CD4-positive, alpha-beta T cell treated with Interleukin-17A for 4 hours (primary cell): ENCODE measurements around the gene SBNO2.
"Not testable (repeated sequence)": the region's sequence is repeated elsewhere in the genome, so short reads cannot be mapped to it uniquely, and the experiment has no call there.

Experiments
- DNase-seq: peaks from one replicate; pipeline ENCODE4 v3.0.0-alpha.2; 2020; ENCODE audit warnings: mixed read lengths

Gene SBNO2

GRCh38 chr19:1132552-1133383, 41.3 kb downstream of the SBNO2 start:
- DNase-seq: peak; percentile 17

DNA sequence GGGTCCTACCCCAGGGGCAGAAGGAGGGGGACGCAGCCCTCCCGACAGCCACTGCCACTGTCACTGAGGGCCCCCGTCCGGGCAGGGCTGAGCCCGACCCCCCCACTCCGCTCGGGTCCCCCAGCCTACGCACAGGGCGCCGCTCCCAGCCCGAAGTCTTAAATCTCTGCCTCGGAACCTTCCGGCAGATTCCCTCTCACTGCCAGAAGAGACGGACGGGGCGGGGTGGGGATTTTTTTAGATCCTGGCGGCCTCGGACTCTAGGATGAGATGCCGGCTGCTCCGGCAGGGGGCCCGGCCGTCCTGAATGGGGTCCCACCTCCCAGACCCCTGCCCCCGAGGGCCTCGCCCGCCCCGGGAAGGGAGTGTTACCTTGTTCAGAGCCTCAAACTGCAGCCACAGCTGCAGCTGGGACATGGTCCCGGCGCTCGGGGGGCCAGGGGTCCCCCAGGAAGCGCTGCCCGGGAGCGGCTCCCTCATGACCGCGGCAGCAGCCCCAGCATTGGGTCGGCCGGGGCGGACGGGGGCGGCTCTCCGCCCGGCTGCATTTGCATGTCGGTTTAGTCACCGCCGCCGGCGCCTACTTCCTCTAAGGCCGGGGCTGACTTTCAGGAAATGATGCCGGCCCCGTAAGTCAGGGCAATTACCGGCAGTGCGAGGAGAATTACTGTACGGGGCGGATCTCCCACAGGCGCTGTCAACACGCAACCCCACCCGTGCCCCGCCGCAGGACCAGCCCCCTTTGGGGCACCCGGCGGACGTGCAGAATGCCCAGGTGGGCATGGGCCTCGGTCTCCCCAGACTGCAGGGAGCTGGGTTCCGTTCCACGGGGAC, 42.1 kb downstream of the SBNO2 start:
- peak; percentile 90 for DNase-seq

DNA sequence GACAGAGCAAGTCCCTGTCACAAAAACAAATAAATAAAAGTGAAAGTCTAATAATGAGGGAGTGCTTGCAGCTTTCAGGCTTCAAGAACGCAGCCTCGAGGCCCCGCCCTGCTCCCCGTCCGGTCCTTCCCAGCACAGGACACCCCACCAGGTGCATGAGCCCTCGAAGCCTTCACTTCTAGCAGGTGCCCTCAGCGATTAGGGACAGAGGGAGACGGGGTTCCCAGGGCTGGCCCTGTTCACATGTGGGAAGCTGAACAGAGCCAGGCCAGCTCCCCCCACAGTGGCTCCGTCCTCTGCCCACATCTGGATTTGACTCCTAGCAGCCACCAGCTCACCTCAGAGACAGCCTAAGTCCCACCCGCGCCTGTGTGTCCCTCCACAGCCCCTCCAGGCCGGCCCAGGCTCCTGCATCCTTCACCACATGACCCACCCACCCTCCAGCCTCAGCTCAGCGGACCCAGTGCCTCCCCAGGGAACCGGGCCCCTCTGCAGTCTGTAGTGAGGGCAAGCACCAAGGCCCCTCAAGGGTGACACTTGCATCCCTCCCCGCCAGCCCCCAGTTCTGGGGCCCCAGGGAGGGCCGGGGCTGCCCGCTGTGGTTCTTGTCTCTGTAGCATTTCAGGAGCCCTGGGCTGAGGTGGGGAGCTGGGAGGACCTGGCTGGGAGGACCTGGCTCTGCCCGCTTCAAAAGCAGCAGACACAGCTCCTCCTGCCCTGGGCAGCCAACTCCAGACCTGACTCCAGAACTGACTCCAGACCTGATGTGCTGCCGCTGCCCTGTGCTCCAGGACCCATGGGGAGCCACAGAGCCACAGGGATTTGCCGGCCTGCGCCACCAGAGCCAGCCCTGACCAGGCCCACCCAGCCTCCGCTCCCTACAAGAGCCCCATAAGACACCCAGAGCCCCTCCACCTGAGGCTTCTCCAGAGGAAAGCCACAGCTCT, 43.0 kb downstream of the SBNO2 start:
- DNase-seq: peak; percentile 72

DNA sequence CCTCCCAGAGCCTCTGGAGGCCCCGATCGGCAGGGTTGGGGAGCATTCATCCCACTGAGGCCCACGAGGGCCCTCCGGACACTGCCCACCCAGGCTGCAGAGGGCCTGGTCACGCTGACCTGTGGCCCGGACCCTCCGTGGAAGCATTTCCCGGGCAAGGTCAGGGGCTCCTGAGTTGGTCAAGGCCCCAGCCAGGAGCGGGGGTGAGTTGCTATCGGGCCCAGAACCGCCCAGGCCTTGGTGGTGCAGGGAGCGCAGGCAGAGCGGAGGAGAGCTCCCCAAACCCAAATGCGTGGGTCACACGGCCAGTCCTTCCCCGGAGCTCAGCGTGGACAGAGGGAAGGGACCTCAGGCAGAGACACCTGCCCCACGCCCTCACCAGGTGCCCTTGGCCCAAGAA, 44.5 kb downstream of the SBNO2 start:
- no peak for DNase-seq

GRCh38 chr19:1129084-1129483, 45.0 kb downstream of the SBNO2 start:
- DNase-seq: not testable (repeated sequence)

- no peak for DNase-seq
Measured at GRCh38 chr19:1128106-1128505, 46.0 kb downstream of the SBNO2 start.

- DNase-seq: no peak
Measured at GRCh38 chr19:1126984-1127760, 46.9 kb downstream of the SBNO2 start.

GRCh38 chr19:1125601-1126467, 48.2 kb downstream of the SBNO2 start:
- DNase-seq: no peak

DNA sequence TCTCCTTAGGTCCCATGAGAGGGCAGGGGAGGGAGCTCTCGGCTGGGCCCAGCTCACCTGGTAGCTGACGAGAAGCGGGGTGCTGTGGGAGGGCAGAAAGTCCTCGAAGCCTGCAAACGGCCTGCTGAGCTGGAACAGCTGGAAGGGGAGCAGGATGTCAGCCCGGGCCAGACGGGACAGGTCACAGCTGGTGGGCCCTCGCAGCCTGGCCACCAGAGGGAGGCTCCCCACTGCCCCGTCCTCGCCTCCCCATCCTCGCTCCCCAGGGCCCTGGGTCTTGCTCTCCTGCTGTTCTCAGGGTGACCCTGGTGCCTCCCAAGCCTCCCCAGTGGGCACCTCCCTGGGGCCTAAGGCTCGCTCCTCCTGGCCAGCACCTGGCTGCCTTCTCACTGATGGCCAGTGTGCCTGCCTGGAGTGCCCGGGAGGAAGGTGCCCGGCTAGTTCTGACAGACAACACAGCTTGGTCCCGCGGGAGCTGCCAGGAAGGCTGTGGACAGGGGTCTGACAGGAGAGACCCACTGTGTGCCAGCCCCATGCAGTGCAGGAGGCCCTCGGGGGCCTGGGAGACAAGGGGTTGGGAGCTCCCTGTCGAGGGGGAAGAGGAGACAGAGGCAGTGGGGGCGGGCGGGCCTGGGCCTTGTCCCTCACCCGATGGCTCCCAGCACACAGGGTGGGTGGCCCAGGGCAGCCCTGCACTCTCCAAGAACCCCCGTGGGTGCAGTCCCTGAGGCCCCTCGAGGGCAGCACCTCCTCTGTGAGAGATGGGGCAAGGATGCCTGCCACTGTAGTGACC, 50.0 kb downstream of the SBNO2 start:
- DNase-seq: no peak

DNA sequence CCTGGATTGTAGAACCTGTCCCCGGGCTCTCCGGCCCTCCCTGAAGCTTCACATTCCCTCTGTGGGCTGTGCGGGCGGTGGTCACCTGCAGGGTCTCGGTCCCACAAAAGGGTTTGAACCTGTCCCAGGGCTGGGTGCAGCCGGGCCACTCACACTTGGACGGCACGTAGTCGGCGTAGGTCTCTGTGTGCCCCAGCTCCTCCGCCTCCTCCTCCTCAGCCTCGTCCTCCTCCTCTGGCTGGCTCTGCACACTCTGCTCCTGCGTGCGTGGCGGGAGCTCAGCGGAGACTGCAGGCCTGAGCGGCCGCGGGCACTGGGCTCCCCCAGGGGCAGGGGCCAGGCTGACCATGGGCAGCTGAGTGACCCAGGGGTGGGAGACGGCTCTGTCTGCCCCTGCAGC, 50.7 kb downstream of the SBNO2 start:
- DNase-seq: no peak

- DNase-seq: no peak
Measured at GRCh38 chr19:1122972-1123363, 51.1 kb downstream of the SBNO2 start.

DNA sequence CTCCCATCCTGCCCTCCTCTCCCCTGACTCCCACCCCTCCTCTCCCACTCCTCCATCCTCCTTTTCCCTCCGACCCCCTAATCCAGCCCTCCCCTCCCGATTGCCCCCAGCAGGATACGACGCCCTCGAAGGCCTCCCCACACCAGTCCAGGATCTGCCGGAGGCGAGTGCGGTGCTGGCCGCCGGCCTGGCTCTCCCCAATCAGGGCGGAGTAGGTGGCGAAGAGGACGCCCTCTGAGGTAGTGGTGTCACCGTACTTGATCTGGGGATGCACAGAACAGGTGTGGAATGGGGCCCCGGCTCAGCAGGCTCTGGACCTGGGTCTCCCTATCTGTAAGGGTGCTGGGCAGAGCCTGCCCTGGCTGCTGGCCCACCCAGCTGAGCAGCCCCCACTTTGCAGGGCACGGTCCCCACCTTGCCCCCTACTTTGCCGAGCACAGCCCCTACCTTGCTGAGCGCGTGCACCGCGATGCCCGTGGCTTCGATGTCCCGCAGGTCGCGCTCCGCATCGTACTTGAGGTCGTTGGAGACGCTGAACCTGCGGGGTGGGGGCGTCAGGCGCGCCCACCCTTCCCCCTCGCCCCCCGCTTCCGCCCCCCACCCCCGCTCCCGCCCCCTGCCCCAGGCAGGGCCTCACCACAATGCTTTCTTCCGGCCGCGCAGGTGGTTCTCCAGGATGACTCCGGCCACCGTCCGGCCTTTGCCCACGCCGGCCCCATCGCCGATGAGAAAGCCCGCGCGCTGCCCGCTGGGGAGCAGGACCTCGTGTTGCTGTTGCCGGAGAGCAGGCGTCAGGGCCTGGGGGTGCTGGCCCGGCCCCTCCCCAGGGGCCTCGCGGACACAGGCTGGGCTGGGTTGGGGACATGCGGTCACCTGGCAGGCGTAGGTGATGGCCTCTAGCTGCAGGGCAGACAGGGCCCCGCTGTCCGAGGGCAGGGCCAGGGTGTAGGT, 51.8 kb downstream of the SBNO2 start:
- DNase-seq: no peak

DNA sequence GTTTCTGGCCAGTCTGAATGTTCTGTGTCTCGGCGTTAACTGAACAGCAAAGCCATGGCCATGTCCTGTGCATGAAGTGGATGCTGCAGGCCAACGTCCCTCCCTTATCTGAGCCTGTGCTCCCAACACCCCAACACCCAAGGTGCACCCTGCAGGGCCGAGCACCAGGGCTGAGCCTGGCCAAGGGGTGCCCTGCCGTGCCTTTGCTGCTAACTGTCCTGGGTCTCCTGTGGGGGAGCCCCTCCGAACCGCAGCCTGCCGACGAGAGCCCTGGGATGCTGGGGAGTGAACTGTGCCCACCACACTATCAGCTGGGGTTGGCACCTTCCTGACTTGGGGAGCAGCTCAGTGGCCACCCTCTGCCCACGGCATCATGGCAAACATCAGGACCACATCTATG, 52.7 kb downstream of the SBNO2 start:
- no peak for DNase-seq

GRCh38 chr19:1119475-1120217, 54.4 kb downstream of the SBNO2 start:
- no peak for DNase-seq

DNA sequence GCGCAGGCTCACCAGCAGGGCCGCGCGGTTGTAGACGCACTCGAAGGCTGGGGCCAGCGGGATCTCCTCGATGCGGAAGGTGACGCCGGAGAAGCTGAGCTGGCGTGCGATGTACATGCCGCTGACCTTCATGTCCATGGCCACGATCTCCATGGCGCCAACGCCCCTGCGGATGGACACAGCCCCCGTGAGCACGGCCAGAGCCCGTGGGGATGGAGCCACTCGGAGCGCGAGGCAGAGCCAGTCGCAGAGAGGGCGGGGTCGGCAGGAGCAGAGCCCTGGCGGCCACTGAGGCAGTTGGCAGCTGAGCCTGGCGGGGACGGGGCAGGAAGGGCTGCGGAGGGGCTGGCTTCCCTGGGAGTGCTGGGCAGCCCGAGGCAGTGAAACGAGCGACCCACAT, 55.1 kb downstream of the SBNO2 start:
- DNase-seq: no peak

DNA sequence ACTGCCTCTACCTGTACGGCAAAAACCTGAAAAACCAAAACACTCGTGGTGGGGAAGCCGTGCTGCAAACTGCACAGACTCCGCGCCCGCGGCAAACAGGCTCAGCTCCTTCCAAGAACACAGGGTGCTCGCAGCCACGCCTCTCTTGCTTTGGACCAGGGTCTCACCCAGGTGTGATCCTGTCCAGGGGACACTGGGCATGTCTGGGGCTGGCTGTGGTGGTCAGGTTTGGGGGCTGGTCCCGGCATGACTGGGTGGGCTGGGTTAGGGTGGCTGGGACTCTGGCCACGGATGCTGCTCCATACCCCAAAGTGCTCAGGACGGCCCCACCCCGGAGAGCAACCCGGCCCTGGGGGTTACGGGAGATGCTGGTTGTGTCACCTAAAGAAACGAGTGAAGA, 56.4 kb downstream of the SBNO2 start:
- DNase-seq: no peak

DNA sequence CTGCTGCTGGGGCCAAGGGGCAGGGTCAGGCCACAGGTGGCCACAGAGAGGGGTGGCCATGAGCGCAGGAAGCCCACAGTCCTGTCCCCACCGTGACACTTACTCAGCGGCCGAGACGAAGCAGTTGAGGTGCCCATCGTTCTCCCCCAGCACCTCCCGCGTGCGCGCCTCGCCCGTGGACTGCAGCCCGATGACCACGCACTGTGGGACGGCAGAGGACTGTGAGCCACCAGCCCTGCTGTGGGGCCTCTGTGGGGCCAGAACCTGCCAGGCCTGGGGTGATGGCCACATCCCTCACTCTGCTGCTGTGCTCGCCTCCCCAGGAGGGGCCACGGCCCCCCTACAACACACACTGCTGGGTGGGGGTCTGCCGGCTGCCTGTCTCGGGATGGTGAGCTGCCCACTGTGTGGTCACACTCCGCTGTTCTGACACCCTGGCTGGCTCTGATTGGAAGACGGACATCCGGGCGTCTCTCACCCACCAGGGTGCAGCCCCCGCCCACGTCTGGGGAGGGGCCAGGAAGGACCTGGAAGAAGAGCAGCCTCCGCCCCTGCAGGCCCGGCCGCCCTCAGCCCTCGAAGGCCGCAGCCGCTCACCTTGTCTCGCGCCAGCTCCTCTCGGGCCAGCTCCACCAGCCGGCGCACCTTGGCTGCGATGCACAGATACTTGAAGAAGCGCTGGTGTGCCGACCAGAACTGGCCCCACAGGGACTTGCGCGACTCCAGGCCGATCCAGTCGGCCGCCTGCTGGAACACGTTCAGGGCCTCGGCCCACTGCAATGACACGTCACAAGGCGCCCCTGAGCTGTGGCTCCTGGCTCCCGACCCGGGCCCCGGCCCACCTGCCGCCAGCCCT, 57.1 kb downstream of the SBNO2 start:
- DNase-seq: no peak
